MCF 10A (cell line): ENCODE data around the gene PRTG. TPM values are rescaled to one million over a fixed set of nuclear protein-coding genes. Genes with fewer than 3 reads are reported as not detected.

Source experiments
- BruUV-seq: library from RNA; stranded (reverse); fragments of 400-500 nt; replicated peaks from 2 replicates; lab custom pipeline; 2021; lab: Mats Ljungman, UMichigan
- CTCF ChIA-PET: fragments of 300-600 bp; sonication (Branson Sonifier 250); formaldehyde crosslinking; extraction: SDS; loops from one replicate; lab custom pipeline; 2021; ENCODE audit warnings: antibody characterized with exemption, inconsistent platforms; lab: Yijun Ruan, JAX
- POLR2A ChIA-PET: fragments of 300-600, 350-650 bp; sonication (Branson Sonifier 250); formaldehyde crosslinking; extraction: SDS; loops from one replicate; lab custom pipeline; 2020; ENCODE audit warnings: antibody characterized with exemption, inconsistent platforms; lab: Yijun Ruan, JAX
- DNase-seq: peaks from one replicate; pipeline ENCODE4 v3.0.0-alpha.2; 2018; ENCODE audit not compliant: unreplicated experiment
- H3K27ac Mint-ChIP-seq: one replicate; pipeline ENCODE4 v1.8.0; 2022; ENCODE audit warnings: mild to moderate bottlenecking, low read depth, mixed read lengths; ENCODE audit not compliant: unreplicated experiment
- H3K27me3 Mint-ChIP-seq: one replicate; pipeline ENCODE4 v1.8.0; 2022; ENCODE audit warnings: mixed read lengths; ENCODE audit not compliant: insufficient read depth, unreplicated experiment
- H3K36me3 Mint-ChIP-seq: one replicate; pipeline ENCODE4 v1.8.0; 2022; ENCODE audit warnings: mild to moderate bottlenecking, moderate library complexity, mixed read lengths; ENCODE audit not compliant: insufficient read depth, unreplicated experiment
- H3K4me1 Mint-ChIP-seq: one replicate; pipeline ENCODE4 v1.8.0; 2022; ENCODE audit warnings: mixed read lengths; ENCODE audit not compliant: insufficient read depth, unreplicated experiment
- H3K4me3 Mint-ChIP-seq: one replicate; pipeline ENCODE4 v1.8.0; 2022; ENCODE audit warnings: mild to moderate bottlenecking, moderate library complexity, mixed read lengths; ENCODE audit not compliant: unreplicated experiment
- H3K9me3 Mint-ChIP-seq: one replicate; pipeline ENCODE4 v1.8.0; 2022; ENCODE audit warnings: mixed read lengths; ENCODE audit not compliant: unreplicated experiment
- CTCF ChIP-seq: fragments of 200-600 bp; IDR thresholded peaks from one replicate; pipeline ENCODE4 v1.8.0; 2022; ENCODE audit warnings: antibody characterized with exemption, mild to moderate bottlenecking; ENCODE audit not compliant: unreplicated experiment
- intact Hi-C: fragments of 100-400 bp; cut with micrococcal nuclease; formaldehyde crosslinking; loops from 2 replicates; pipeline ENCODE4 v1.14.1; 2022
- total RNA-seq: library from RNA; stranded (reverse); gene quantifications from 2 replicates; pipeline ENCODE4 v1.2.3, GENCODE V29; 2022

Gene PRTG
- total RNA-seq, 1 experiment from 2014 or later = 3.5 TPM

- Mint-ChIP-seq H3K4me1 (no peaks in the 10 kb centered on the region), H3K4me3 (no peak overlapping the region), H3K27ac (no peak overlapping the region), H3K36me3 (no peaks in the 10 kb centered on the region), H3K9me3 (no peaks in the 10 kb centered on the region), H3K27me3 (no peaks in the 10 kb centered on the region)
- ChIA-PET POLR2A (interaction anchor here (0.6 kb wide), 1 partner anchor 133 kb away, joined by 3 read pairs; the partner anchor contains the start of gene PYGO1), CTCF (interaction anchor here (0.7 kb wide), 1 partner anchor 486 kb away, joined by 3 read pairs; no protein-coding TSS in a partner anchor)
- intact Hi-C loops = no loop called here
- BruUV-seq = no TSS peak
- no peak for DNase-seq
- no peak for TF ChIP-seq CTCF
Measured at GRCh38 chr15:55721554-55722185, 21.3 kb downstream of the PRTG start.

GRCh38 chr15:55715355-55716076 is 27.4 kb downstream of the PRTG start:
- intact Hi-C loops = no loop called here
- no peak for DNase-seq
- H3K4me1 Mint-ChIP-seq = no peaks in the 10 kb centered on the region
- H3K27me3 Mint-ChIP-seq = no peaks in the 10 kb centered on the region
- CTCF ChIA-PET = interaction anchor here (0.7 kb wide), 1 partner anchor 39 kb away, joined by 3 read pairs; no protein-coding TSS in a partner anchor
- no peak overlapping the region for H3K27ac Mint-ChIP-seq
- POLR2A ChIA-PET = interaction anchor here (0.6 to 1.2 kb wide), 3 partner anchors 14 to 495 kb away, joined by 3 to 4 read pairs (median 3); no protein-coding TSS in a partner anchor
- no peaks in the 10 kb centered on the region for H3K36me3 Mint-ChIP-seq
- H3K9me3 Mint-ChIP-seq = no peaks in the 10 kb centered on the region
- no peak for TF ChIP-seq CTCF
- BruUV-seq = no TSS peak
- H3K4me3 Mint-ChIP-seq = no peak overlapping the region

GRCh38 chr15:55714064-55714463 is 28.9 kb downstream of the PRTG start:
- no peaks in the 10 kb centered on the region for H3K27me3 Mint-ChIP-seq
- TF ChIP-seq CTCF = no peak
- no TSS peak for BruUV-seq
- H3K9me3 Mint-ChIP-seq = no peaks in the 10 kb centered on the region
- CTCF ChIA-PET = interaction anchor here (0.6 to 1.2 kb wide), 4 partner anchors 11 to 132 kb away, joined by 3 to 4 read pairs (median 3); no protein-coding TSS in a partner anchor
- H3K27ac Mint-ChIP-seq = no peak overlapping the region
- no peak overlapping the region for H3K4me3 Mint-ChIP-seq
- DNase-seq = no peak
- H3K4me1 Mint-ChIP-seq = no peaks in the 10 kb centered on the region
- POLR2A ChIA-PET = interaction anchor here (0.6 kb wide), 1 partner anchor 141 kb away, joined by 3 read pairs; no protein-coding TSS in a partner anchor
- no peaks in the 10 kb centered on the region for H3K36me3 Mint-ChIP-seq
- intact Hi-C loops = no loop called here

GRCh38 chr15:55712363-55712762 is 30.6 kb downstream of the PRTG start:
- H3K9me3 Mint-ChIP-seq = no peaks in the 10 kb centered on the region
- no peak overlapping the region for H3K27ac Mint-ChIP-seq
- CTCF ChIA-PET = interaction anchor here (0.6 to 0.7 kb wide), 3 partner anchors 41 to 1130 kb away, joined by 3 read pairs; no protein-coding TSS in a partner anchor
- no peaks in the 10 kb centered on the region for H3K27me3 Mint-ChIP-seq
- BruUV-seq = no TSS peak
- no peak overlapping the region for H3K4me3 Mint-ChIP-seq
- intact Hi-C loops = no loop called here
- no peak for DNase-seq
- peaks cover 11% of the 10 kb centered on the region for H3K36me3 Mint-ChIP-seq
- H3K4me1 Mint-ChIP-seq = peaks cover 6% of the 10 kb centered on the region
- POLR2A ChIA-PET = interaction anchor here (0.5 kb wide), 1 partner anchor 40 kb away, joined by 3 read pairs; no protein-coding TSS in a partner anchor
- no peak for TF ChIP-seq CTCF
